Measurements from ENCODE around the gene ZNF536. TPM values are rescaled to one million over a fixed set of nuclear protein-coding genes. Genes with fewer than 3 reads are reported as not detected.

Gene ZNF536
- total RNA-seq, 1 donor from 2014 or later: 0.43 TPM

DNA sequence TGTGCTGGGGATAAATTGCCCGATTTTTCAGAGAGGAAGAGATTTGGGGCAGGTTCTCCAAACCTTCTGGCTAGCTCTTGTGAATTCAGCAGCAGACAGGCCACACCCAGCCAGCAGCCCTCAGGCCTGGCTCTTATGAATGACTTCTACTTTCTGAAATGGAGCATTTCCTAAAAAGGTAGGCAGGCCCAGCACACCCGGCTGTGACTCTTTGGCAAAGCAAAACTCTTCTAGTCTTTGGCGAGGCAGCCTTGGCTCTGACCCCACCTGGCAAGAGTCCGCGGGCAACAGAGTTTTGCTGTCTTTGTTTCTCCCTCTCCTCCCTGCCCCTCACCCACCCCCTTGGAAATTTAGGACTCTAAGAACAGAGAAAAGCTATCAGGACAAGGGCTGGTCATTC is 221.2 kb downstream of the ZNF536 start:
- Histone ChIP-seq H3K9me3 (ENCODE audit: insufficient read depth, low read depth, low read length) (peaks cover 3% of the 10 kb centered on the region), H3K4me3 (ENCODE audit: insufficient read depth, low read depth, low read length) (no peak overlapping the region), H3K4me1 (ENCODE audit: insufficient read depth, low read length) (no peaks in the 10 kb centered on the region), H4K20me1 (ENCODE audit: insufficient read depth, low read length) (no peaks in the 10 kb centered on the region), H3K27ac (ENCODE audit: low read depth, low read length) (no peak overlapping the region), H3K4me2 (ENCODE audit: low read length) (no peak overlapping the region), H3K36me3 (ENCODE audit: insufficient read depth, low read length) (no peaks in the 10 kb centered on the region), H3K27me3 (ENCODE audit: insufficient read depth, low read length) (no peaks in the 10 kb centered on the region), H3K79me2 (ENCODE audit: insufficient read depth, low read length) (no peaks in the 10 kb centered on the region), H2AFZ (ENCODE audit: low read depth, low read length) (no peak overlapping the region), H3K9ac (ENCODE audit: low read length) (no peak overlapping the region)
- H3K27ac Mint-ChIP-seq (ENCODE audit: unreplicated experiment): no peak overlapping the region
- peaks cover 4% of the 10 kb centered on the region for H3K9me3 Mint-ChIP-seq (ENCODE audit: unreplicated experiment)
- no peak overlapping the region for H3K4me3 Mint-ChIP-seq (ENCODE audit: unreplicated experiment)
- H3K27me3 Mint-ChIP-seq (ENCODE audit: low read depth, unreplicated experiment): peaks cover 27% of the 10 kb centered on the region
- TF ChIP-seq, protein P1, sequence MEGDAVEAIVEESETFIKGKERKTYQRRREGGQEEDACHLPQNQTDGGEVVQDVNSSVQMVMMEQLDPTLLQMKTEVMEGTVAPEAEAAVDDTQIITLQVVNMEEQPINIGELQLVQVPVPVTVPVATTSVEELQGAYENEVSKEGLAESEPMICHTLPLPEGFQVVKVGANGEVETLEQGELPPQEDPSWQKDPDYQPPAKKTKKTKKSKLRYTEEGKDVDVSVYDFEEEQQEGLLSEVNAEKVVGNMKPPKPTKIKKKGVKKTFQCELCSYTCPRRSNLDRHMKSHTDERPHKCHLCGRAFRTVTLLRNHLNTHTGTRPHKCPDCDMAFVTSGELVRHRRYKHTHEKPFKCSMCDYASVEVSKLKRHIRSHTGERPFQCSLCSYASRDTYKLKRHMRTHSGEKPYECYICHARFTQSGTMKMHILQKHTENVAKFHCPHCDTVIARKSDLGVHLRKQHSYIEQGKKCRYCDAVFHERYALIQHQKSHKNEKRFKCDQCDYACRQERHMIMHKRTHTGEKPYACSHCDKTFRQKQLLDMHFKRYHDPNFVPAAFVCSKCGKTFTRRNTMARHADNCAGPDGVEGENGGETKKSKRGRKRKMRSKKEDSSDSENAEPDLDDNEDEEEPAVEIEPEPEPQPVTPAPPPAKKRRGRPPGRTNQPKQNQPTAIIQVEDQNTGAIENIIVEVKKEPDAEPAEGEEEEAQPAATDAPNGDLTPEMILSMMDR (IDR thresholded peaks at IDR 0.05; ENCODE audit: insufficient read depth, low read depth, low read length): no peak
- H3K36me3 Mint-ChIP-seq (ENCODE audit: low read depth, unreplicated experiment): no peaks in the 10 kb centered on the region
- FAIRE-seq: no peak
- DNase-seq (ENCODE audit: low read depth): no peak
- no peaks in the 10 kb centered on the region for H3K4me1 Mint-ChIP-seq (ENCODE audit: low read depth, unreplicated experiment)

DNA sequence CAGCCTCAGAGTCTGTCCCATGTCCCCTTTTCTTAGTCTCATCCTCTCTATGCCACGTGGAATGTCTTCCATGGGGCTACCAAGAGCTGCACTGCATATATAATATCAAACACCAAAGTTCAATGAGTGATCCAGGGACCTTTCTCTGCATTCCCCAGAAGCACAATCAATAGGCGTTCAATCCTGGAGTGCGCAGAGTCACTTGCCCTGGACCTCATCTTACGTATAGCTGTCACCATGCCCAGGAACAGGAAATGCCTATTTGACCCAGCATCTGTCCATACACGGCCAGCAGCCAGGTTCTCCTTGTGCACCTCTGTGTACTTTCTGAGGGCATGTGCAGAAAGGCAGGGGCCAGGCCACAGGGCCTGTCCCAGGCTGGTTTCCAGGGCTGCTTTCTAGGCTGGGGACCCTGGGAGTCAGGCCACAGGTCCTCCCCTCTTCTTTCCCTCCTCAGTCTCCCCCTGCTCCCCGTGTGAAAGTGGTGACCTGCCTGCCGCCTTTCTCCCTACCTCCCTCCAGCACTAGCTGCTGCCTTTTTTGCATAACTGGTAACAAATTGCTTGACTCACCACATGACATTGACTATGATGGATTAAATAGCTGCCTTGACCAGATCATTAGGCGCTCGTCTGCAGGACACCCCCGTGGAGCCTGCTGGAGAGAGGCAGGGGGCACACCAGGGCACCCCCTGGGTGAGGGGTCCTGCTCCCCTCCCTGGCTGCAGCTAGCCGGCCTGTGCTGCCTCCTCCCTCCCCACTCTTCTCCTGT is 222.0 kb downstream of the ZNF536 start:
- FAIRE-seq (no peak), DNase-seq (ENCODE audit: low read depth) (no peak)
- no peaks in the 10 kb centered on the region for H3K4me1 ChIP-seq (ENCODE audit: insufficient read depth, low read length)
- H3K79me2 ChIP-seq (ENCODE audit: insufficient read depth, low read length): no peaks in the 10 kb centered on the region
- H3K27ac ChIP-seq (ENCODE audit: low read depth, low read length): no peak overlapping the region
- H3K4me3 ChIP-seq (ENCODE audit: insufficient read depth, low read depth, low read length): no peak overlapping the region
- no peak overlapping the region for H3K4me2 ChIP-seq (ENCODE audit: low read length)
- no peak overlapping the region for H3K9ac ChIP-seq (ENCODE audit: low read length)
- TF ChIP-seq, protein P1 (IDR thresholded peaks at IDR 0.05; ENCODE audit: insufficient read depth, low read depth, low read length): no peak
- no peak for TF ChIP-seq EZH2 (IDR thresholded peaks at IDR 0.05; ENCODE audit: insufficient read depth, low read length)
- H3K9me3 ChIP-seq (ENCODE audit: insufficient read depth, low read depth, low read length): peaks cover 3% of the 10 kb centered on the region
- no peaks in the 10 kb centered on the region for H3K27me3 ChIP-seq (ENCODE audit: insufficient read depth, low read length)
- no peak overlapping the region for H3K4me3 Mint-ChIP-seq (ENCODE audit: unreplicated experiment)
- H3K9me3 Mint-ChIP-seq (ENCODE audit: unreplicated experiment): peaks cover 4% of the 10 kb centered on the region
- no peaks in the 10 kb centered on the region for H3K4me1 Mint-ChIP-seq (ENCODE audit: low read depth, unreplicated experiment)
- no peaks in the 10 kb centered on the region for H4K20me1 ChIP-seq (ENCODE audit: insufficient read depth, low read length)
- no peak overlapping the region for H2AFZ ChIP-seq (ENCODE audit: low read depth, low read length)
- peaks cover 29% of the 10 kb centered on the region for H3K27me3 Mint-ChIP-seq (ENCODE audit: low read depth, unreplicated experiment)
- H3K36me3 ChIP-seq (ENCODE audit: insufficient read depth, low read length): no peaks in the 10 kb centered on the region
- no peak overlapping the region for H3K27ac Mint-ChIP-seq (ENCODE audit: unreplicated experiment)
- no peaks in the 10 kb centered on the region for H3K36me3 Mint-ChIP-seq (ENCODE audit: low read depth, unreplicated experiment)

DNA sequence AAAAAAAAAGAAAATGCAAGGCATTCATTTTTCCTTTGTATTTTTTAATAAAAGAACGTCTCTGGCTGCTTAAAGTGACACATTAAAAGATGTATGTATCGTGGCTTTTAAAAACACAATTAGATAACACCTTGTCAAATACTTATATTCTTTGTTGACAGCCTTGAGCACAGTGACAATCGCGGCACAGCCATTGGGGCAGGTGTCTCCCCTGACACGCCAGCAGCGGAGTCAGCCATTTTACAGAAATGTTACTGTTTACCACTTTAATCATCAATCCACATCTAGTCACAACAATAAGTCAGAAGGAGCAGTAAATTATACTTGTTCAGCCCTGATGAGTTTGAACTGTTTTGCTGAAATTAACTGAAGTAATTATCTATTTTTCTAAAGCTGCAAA is 224.1 kb downstream of the ZNF536 start:
- H3K27ac Mint-ChIP-seq (ENCODE audit: unreplicated experiment): no peak overlapping the region
- TF ChIP-seq, protein P1 (IDR thresholded peaks at IDR 0.05; ENCODE audit: insufficient read depth, low read depth, low read length): no peak
- no peak for TF ChIP-seq EZH2 (IDR thresholded peaks at IDR 0.05; ENCODE audit: insufficient read depth, low read length)

More for the DNA sequence above, 224.1 kb downstream of the ZNF536 start:
- Histone ChIP-seq H3K27ac (ENCODE audit: low read depth, low read length) (no peak overlapping the region), H3K4me1 (ENCODE audit: insufficient read depth, low read length) (no peaks in the 10 kb centered on the region), H3K27me3 (ENCODE audit: insufficient read depth, low read length) (no peaks in the 10 kb centered on the region), H3K79me2 (ENCODE audit: insufficient read depth, low read length) (no peaks in the 10 kb centered on the region), H4K20me1 (ENCODE audit: insufficient read depth, low read length) (no peaks in the 10 kb centered on the region), H3K4me3 (ENCODE audit: insufficient read depth, low read depth, low read length) (no peak overlapping the region), H3K4me2 (ENCODE audit: low read length) (no peak overlapping the region), H3K9me3 (ENCODE audit: insufficient read depth, low read depth, low read length) (no peaks in the 10 kb centered on the region), H3K36me3 (ENCODE audit: insufficient read depth, low read length) (no peaks in the 10 kb centered on the region), H3K9ac (ENCODE audit: low read length) (no peak overlapping the region), H2AFZ (ENCODE audit: low read depth, low read length) (no peak overlapping the region)
- Mint-ChIP-seq H3K4me1 (ENCODE audit: low read depth, unreplicated experiment) (no peaks in the 10 kb centered on the region), H3K27me3 (ENCODE audit: low read depth, unreplicated experiment) (peaks cover 32% of the 10 kb centered on the region), H3K4me3 (ENCODE audit: unreplicated experiment) (no peak overlapping the region), H3K36me3 (ENCODE audit: low read depth, unreplicated experiment) (no peaks in the 10 kb centered on the region), H3K9me3 (ENCODE audit: unreplicated experiment) (peaks cover 4% of the 10 kb centered on the region)
- DNase-seq (ENCODE audit: low read depth) (no peak), FAIRE-seq (no peak)

Measured in astrocyte (in vitro differentiated cells and primary cell).